Stimulated activated CD8-positive, alpha-beta memory T cell treated with anti-CD3 and anti-CD28 coated beads, Interleukin-2, amount 100 ng/mL, for 48 hours (primary cell): ENCODE results near the gene CNNM3.

ENCODE experiments used
- DNase-seq, 2 donors: peaks; one replicate each; pipeline ENCODE4 v3.0.0-alpha.2; 2020; ENCODE audit warnings: low read depth in 2 of 2

The CNNM3 gene

DNA sequence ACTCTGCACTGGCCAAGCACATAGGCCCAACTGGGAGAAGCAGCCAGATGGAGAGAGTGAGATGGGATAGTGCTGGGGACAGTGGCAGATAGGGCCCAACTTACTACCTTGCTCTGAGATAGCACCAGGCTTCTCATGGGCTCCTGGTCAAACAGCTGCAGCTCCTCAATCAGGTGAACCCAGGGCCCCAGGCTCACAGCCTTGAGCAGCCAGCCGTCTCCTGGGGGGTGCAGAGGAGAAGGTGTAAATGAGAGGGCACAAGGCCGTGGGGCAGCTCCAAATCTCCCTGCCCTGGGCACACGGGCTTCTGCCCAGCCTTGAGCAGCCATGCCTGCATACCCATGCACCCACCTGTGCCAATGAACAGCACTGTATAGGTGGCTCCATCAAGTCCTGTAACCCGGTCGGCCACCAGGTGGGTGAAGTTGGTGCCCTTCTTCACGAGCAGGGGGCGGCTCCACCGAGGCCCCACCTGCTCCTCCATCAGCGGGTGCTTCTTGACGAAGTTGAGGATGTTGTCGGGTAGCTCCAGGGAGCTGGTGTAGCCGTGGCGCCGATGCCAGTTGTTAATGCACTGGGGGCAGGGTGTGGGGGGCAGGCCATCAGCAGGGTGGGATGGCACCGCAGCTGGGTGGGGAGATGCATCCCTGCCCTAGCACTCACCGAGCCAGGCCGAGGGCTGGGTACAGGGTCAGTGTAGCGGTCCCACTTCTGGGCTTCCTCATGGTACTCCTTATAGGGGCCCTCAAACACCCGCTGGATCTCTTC, 47.7 kb downstream of the CNNM3 start:
- DNase-seq: no peak

DNA sequence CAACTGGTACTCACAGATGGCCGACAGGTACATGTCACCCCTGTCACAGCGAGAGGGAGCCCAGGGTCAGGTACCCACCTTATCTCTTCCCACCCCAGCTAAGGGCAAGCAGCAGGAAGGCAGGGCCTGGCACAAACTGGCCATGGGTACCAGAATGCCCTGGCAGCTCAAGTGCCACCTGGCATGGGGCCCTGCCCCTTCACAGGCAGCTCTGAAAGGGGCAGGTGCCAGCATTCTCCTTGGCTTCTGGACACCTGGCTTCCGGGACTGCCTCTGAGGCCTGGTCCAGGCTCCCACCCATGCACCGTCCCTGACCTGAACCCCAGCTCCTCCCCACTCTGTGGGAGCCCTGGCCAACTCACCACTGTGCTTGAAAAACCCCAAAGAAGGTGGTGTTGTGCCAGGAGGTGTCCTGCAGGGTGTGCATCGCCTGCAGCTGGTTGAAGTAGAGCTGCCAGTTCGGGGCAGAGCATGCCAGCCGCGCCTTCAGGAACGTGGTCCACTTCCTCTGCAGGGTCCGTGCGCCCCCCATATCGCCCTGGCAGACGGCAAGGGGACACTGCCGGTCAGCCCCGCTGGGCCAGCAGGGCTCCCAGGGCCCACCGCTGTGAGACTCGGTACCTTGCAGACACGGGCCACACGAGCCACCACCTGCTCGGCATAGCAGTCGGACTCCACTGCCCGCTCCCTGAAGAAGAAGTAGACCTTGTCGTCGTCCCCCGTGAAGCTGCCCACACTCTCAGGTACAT, 48.4 kb downstream of the CNNM3 start:
- no peak for DNase-seq

DNA sequence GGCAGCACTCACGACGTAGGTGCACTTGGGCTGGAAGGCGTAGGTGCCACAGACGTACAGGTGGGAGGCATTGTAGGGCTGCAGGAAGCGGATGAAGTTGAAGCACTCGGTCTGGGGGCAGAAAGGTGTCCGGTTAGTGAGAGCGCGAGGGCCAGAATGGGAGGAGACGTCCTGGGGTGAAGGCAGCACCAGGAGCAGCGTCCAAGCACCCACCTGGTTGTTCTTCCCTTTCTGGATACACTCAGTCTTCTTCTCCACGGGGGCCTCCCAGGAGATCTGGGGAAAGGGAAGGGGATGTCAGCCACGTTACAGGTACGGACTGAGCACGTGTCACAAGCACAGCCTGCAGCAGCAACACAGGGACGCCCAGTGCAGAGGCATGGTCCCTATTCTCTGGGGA, 49.6 kb downstream of the CNNM3 start:
- no peak for DNase-seq

DNA sequence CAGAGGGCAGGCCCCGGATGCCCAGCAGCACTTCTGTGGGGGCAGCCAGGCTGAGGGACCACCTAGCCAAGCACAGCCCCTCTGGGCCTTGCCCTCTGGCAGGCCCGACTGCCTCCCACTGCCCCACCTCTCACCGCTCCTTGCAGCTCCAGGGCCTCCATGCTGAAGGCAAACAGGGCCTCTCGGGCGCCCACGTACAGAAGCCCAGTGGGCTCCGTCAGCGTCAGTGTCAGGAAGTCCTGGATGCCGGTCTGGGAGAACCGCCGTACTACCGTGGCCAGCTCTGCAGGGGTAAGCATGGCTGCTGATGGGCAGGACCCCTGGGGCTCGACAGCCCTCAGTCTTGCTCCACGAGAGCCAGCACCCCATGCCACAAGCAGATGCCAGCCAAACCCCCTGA, 50.1 kb downstream of the CNNM3 start:
- DNase-seq: no peak

DNA sequence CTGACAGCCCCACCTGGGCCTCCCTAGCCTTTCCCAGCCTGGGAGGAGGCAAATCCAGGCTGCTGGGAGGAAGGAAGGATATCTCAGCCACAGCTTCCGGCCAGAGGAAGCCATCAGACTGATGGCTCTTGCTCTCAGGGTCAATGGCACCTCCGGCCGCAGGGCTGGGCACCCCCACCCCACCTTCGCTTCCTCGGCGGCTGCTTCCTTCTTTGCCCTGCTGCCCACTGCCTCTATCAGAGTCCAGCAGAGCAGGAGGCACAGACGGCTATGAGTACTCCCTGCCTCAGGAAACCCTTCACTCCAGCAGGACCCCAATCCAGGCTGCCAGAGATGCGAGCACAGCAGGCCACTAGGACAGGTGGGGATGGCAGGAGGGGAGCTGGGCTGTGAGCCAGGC, 50.5 kb downstream of the CNNM3 start:
- no peak for DNase-seq

DNA sequence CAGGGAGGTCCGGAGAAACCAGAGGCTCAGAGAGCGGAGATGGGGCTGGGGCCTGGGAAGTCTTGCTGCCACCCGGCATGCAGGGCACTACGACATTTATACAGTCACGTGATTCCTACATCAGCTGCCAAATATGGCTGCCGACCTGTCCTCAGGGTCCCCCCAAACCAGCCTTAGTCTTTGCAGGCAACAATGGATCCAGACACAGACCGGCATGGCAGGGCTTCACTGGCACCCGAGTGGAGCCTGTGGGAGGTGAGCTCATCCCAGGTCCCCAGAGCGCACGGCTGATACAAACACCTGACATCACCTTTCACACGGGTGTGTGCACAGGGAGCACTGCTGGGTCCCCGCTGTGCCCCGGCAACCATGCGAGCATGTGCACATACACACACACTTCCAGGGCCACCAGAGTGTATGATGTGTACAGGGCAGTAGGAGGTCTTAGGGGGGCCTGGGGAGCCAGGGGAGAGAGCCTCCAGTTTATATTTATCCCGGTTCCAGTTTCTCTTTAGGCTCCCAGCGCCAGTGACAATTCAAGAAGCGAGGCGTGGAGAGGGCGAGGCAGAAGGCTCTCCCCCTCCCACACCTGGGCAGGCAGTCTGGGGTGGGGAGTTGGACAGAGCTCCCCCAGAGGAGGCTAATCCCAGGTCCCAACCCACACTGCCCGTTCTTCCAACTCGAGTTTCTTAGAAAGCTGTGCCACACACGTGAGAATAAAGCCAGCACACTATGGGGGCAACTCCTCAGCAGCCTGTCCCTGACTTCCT, 51.1 kb downstream of the CNNM3 start:
- DNase-seq: no peak

DNA sequence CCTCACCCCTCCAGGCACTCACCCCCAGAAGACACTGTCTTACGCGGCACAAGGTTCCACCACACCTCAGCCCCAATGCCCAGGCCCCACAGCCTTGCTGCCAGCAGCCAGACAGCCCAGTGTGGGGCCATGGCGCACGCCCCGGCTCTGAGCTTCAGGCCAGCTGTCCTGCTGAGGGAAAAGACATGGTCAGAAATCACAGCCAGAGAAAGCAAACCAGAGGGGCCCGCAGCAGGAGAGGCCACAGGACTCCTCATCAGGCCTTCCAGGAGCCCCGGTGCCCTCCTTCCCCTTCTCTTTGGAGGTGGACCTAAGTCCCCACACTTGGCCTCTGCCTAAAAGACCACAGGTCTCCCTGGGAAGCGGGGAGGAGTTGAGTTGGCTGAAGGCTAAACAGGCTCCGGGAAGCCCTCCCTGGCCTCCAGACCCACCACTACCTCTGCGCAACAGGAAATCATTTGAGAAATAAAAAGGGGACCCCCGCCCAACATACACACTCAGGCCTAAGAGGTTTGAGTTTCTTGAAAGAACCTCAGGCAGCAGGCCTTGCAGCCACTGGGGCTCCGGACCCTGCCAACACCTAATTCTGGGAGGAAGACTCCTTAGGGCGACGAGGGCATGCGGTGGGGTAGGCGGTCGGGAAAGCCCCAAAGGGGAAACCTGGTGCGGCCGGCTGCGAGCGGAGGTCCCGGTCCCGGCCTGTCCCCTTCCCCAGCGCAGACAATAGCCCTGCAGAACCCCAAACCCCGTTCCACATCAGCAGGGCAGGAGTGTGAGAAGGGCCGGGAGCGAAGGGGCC, 51.9 kb downstream of the CNNM3 start:
- DNase-seq: no peak

DNA sequence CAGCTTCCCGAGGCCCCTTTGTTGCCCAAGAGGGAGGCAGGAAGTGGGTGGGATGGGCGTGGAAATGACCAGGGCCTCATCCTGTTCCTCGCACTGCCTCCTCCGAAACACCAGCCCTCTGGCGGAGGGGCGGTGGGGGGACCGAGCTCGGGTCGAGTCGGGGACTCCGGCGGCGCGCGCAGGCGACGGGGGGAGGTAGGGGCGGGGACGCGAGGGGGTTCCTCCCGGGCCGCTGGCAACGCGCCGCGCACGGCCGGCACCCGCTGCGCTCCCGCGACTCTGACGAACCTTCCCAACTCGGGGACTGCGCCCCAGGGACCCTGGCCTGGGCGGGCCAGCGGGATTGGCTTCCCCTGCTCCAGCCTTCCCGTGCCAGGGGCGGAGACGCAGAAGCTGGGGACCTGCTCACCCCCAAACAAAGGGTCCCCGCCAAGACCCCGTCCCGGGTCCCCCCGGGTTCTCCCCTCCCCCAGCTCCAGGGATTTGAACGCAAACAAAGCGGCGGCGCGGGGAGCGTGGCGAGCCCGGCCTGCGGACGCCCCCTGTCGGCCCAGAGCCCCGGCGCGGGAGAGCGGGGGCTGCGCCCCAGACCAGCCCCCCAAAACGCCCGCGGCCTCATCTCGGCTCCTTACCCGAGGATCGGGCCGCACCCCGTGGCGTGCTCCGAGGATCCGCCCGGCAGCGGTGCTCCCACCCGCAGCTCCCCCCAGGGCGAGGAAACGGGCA, 52.6 kb downstream of the CNNM3 start:
- DNase-seq: peak; percentile 55 to 60

DNA sequence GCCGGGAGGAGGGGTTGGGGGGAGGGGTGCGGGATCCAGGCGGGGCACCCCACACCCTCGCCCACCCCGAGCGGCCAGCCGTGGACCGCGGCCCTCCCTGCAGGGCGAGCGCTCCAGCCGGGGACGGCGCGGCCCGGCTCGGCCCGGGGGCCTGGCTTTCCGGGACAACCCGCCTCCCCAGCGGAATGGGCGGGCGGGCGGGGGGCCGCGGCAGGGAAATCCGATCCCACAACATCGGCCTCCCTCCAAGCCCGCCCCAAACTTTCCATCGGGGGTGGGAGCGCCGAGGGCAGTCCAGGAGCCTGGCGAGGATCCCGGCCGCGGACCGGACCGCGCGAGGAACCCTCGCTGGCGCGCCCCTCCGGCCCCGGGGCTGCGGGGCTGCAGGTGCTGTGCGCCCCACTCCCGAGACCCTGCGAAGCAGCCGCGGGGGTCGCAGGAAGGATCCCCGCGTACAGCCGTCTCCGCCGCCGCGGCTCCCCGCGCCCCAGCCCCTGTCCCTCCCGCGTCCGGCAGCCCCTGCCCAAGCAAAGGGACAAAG, 53.3 kb downstream of the CNNM3 start:
- no peak for DNase-seq

DNA sequence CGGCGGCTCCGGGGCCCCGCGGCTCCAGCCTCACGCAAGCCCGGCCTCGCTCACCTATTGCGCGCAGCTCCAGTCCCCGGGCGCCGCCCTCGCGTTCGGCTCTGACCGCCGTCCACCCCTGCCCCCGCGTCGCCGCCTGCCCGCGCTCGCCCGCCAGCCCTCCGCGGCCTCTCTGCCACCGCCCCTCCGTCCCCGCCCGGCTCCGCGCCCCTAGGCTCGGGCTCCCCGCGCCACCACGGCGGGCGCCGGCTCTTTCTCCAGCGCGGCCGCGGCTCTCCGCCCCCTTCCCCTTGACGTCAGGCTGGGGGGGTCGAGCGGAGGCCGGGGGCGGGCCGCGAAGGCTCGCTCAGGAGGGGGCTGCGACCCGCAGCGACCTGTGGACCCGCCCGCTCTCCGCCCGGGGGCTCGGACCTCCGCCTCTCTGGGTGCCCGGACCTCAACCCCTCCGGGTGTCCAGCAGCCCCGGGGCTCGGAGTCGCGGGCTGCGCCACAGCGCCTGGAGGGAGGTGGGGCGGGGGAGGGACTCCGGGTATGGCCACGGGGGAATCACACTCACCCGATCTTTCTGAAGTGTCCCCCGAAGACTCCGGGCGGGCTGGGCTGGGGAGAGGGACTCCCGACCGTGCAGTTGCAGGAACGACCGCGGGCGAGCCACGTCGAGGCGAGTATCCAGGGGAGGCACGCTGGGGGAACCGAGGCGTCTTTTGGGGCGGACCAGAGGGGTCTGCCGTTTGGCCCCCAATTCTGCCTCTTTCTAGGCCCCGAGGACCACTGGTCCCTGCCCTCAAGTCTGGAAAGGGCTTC, 54.0 kb downstream of the CNNM3 start, which contains the start of gene SEMA4C:
SEMA4C (minus strand) TSS at position 259 of the 804 bp plus-strand sequence. CDS start 2,194 bp downstream, outside the sequence.
- no peak for DNase-seq

DNA sequence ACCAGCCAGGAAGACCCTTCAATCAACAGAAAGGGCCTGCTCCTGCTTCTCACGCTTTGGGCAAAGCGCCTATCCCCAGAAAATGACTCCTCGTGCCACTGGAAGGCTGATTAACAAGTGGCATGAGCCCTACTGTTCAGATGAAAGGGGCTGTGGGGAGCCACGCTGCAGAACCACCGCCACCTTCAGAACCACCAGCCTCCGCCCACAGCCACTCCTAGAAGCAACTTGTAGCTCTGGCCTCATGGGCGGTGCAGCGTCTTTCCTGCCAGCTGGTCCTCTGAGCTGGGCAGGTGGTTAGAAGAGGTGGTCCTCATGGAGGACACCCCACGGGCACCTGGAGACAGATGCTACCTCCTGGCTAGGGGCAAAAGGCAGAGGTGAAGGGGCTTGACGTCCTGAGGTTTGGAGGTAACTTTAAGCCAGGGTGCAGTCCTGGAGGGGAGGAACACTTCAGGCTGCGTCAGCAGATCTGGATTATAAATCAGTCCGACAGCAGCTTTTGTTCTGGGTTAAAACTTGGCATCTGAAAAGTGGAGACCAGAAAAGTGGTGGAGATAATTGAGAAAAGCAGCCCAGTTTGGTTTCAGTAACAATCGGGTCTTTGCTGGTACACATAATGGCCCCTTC, 54.7 kb downstream of the CNNM3 start:
- peak in 1 of 2 donors; percentile 46 for DNase-seq

DNA sequence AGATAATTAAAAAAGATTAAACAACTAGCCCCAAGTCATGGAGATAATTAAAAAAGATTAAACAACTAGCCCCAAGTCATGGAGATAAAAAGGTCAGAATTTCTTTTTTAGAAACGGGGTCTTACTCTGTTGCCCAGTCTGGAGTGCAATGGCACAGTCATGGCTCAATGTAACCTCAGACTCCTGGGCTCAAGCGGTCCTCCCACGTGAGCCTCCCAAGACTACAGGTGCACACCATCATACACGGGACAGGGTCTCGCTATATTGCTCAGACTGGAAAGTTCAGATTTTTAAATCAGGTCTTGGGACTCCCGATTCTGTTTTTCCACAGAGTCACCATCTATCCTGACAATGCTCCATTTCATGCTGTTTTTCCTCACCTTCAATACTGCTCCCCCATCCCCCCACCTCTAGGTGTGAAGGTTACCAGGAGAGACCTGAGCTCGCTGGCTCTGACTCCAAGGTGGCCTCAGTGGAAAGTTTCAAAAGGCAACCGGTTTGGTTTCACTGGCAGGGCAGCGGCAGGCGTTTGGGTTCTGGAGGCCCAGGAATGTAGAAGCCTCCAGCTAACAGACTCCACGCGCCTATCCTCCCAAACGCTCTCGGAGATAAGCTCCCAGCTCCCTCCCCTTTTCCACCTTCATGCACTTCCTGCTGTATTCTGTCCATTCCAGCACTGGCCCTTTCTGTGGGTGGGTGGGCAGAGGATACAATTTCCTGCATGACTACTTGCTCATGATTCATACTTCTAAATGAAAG, 56.7 kb downstream of the CNNM3 start:
- DNase-seq: no peak

DNA sequence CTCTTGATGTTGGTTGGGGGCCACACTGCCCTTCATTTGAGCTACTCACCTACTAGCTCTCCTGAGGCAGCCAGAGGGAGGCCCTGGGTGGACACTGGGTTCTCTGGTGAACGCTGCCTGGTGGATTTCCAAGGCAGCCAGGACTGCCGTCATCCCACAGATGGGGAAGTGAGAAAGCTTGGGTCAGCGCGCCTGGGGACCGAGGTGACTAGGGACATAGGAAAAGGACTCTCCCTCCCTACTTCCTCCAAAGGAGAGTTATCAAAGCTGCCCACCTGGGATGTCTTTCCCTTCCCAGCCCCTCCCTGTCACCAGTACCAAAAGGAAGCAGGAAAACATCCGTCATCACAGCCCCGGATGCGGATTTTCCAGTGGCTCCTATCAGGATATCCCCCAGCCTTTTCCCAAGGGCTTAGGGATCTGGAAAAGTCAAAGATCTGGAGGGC, 57.6 kb downstream of the CNNM3 start:
- no peak for DNase-seq

DNA sequence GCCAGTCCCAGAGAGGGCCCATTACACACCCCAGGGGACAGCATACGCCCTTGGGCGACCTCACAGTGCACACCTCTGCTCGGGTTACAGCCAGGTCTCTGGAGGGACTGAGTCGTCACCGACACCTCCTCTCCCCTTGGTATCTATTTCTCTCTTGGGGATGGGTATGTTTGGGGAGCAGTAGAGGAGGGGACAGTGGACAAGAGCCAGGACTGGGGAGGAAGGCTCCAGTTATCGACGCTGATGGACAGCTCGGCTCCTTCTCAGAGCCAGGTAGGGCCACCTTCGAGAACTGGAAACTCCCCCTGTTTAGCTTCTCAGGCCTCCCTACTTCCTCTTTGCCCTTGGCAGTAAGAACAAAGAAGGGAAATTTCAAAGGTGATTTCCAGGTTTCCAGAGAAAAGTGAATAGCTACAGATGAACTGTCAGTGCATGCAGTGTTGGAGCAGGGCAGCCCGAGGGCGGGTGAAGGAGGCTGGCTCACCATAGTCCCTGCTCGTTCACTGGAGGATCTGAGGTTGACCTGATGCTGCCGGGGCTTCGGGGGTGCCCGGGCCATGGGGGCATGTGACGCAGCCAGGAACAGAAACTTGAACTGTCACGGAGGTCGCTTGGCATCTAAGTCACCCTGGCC, 58.2 kb downstream of the CNNM3 start:
- DNase-seq: no peak

DNA sequence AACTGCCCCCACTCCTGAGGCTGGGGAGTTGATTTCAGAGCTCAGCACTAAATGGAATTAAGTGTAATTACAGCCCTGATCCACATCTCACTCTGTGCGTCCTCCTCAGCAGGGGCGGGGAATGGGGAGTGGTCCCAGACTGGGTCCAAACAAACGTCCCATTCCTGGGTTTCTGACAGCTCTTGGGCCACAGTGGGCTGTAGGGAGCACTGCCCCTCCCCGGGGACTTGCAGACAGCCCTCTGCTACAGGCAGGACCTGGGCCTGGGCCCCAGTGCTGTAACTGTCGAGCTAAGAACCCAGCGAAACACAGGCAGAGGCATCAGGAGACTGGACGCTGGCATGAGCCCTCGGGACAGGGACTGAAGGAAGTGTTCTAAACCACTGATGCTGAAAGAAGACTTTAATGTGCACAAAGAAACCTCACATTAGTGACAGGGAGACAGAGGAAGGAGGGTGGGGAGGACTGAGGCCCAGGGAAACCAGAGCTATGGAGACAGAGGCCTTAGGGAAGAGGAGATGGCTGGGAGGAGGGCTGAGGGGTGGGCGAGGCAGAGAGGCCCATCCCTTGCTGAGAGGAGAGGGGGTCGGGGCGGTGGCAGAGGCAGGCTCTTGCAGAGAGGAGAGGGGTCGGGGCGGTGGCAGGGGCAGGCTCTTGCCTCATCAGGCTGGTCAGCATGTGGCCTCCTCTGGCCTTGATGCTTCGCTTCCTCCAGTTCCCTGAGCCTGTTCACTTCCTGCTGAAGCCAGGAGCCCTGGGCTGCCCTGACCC, 59.6 kb downstream of the CNNM3 start:
- no peak for DNase-seq

DNA sequence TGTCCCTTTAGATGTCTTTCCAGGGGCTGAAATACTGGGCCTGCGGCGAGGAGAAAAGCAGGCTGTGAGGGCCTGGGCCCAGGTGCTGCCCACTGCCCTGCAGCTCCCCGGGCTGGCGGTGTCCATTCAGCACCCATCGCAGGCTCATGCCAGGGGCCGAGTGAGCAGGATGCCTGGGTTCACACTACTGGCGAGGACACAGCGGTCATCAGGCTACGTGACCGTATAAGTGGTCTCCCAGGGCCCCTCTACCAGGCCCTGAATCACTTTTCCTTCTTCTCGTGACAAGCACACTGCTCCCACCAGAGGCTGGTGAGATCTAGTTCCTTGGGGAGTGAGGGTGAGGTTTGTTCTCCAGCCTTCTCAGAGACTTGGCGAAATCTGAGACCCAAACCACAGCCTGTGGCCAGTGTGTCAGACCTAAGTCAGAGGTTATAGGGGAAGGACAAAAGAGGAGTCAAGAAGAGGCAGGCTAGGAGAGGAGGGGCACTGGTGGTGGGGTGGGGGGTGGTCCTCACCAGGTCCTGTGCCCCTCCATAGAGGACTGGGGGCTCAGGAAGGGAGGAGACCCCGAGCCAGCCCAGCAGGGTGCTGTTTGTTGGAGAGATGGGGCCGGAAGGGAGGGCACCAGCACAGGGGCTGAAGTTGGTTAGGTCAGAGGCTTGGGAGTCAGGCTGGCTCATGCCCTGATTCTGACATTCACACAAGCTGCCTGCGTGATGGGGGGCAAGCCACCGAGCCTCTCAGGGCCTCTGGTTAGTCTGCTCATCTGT, 60.4 kb downstream of the CNNM3 start:
- DNase-seq: no peak
